HG03354 (cell line): ENCODE data around the gene BLOC1S5.

Experiments
- ATAC-seq: cut with Tn5 transposase; IDR thresholded peaks from one replicate; pipeline ENCODE4 v1.9.1; 2021; ENCODE audit warnings: mild to moderate bottlenecking; ENCODE audit not compliant: unreplicated experiment, poor library complexity, severe bottlenecking

Gene BLOC1S5

GRCh38 chr6:8082954-8083858 is 19.0 kb upstream of the BLOC1S5 start:
- ATAC-seq, result no peak

- no peak for ATAC-seq
Observed at GRCh38 chr6:8082572-8082953, 18.4 kb upstream of the BLOC1S5 start.

DNA sequence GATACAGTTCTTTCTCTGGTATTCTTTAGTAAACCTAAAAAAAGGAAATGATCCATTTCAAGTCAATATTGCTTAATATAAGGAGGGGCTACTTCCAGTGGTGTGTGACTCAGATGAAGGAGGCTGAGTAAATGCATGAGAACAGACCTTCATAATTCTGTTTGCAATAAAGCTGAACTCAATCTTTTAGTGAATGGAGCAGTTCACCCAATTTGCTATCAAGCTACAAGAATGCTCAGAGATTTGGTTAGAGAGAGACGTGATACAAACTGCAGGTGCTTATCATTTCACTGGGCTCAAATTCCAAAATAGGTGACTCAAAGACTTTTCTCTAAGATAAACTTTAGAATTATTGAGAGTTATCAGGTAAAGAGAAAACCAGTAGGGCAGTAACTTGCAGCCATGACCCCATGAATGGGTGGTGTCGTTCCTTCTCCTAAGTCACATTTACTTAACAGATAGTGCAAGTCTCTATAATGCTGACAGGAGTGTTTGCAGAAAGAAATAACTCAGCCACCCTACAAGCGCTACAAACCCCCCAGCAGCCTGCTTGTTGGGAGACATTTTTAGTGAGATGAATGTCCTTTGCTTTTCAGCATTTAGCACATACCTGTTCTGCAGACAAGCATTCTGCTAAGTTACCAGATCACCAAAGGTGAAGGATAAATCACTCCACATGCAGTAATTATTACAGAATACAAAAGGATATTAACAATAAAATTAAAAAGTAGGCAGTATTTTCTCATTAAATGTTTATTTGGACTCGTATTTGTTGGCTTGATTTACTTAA is 16.4 kb upstream of the BLOC1S5 start:
- no peak for ATAC-seq

- ATAC-seq, result no peak
Observed at GRCh38 chr6:8079126-8079525, 14.9 kb upstream of the BLOC1S5 start.

GRCh38 chr6:8077991-8078390 is 13.8 kb upstream of the BLOC1S5 start:
- no peak for ATAC-seq

DNA sequence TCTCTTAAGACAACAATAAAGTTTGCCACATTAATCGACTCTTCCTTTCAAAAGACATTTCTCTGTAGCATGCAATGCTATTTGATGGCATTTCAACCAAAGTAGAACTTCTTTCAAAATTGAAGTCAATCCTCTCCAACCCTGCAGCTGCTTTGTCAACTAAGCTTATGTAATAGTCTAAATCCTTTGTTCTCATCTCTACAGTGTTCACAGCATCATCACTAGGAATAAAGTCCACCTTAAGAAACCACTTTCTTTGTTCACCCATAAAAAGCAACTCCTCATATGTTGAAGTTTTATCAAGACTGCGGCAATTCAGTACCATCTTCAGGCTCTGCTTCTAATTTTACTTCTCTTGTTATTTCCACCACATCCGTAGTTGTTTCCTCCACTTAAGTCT is 11.5 kb upstream of the BLOC1S5 start:
- no peak for ATAC-seq

DNA sequence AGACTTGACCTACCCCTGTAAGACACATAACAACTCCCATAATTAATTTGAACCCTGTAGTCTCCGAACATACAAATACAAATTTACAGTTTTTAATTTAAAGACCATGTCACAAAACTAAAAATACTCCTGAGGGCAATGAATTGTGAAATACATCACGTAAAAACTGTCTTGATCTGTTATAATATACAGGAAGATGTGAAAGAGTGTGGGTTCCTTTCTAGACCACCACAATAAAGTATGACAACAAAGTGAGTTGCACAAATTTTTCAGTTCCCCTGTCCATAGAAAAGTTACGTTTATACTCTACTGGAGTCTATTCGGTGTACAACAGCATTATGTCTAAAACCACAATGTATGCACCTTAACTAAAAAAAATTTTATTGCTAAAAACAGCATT is 11.0 kb upstream of the BLOC1S5 start:
- no peak for ATAC-seq

DNA sequence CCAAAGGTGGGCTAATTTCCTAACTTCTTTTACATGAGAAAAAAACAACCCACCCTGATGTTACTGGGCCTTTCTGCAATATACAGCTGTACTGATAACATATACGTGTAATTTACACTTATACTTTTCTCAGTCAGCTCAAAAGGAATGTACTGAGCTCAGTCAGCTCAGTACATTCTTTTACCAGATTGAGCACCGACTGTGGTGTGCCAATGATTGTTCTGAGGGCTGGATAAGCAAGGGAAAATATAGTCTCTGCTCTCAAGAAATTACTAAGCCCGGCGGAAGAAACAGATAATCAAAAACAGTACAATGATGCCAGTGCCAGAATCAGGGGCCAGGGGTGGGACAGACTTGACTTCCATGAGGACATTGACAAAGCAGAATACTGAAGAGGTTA is 10.0 kb upstream of the BLOC1S5 start:
- no peak for ATAC-seq

- no peak for ATAC-seq
Observed at GRCh38 chr6:8073758-8074157, 9.6 kb upstream of the BLOC1S5 start.

DNA sequence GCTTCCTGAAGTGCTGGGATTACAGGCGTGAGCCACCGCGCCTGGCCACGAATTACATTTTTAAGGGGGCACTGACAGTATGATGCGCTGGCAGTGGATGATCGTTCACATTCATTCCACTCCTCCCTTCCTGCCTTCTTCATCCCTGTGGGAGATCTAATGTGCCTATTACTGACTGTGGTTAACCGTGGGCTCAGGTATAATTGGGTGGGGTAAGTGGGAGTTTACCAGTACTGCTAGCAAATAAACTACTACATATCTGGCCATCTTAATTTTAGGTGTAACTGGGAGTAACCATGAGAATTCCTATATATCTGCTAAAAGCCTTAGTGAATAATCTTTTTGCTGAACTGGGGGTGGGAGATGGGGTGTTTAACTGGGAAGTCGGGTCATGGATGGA is 6.5 kb upstream of the BLOC1S5 start:
- ATAC-seq, result no peak

- no peak for ATAC-seq
Observed at GRCh38 chr6:8069631-8070284, 5.6 kb upstream of the BLOC1S5 start.

- no peak for ATAC-seq
Observed at GRCh38 chr6:8069151-8069550, 5.0 kb upstream of the BLOC1S5 start.

DNA sequence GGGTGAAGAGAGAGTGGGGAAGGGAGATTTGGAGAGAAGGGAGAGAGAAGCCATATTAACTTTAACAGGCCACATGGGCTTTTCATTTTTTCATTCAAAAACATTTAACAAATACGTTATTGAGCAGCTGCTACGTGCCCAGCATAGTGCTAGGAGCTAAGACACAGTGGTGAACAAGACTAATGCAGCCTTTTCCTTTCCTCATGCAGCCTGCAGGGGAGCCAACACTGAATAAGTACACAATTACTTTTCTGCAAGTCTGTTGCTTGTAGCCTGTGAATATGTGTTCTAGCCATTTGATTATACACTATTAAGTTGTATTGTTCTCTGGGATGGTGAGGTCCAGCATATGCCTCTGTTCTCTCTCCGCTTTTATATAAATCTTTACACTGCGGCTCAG is 1.9 kb upstream of the BLOC1S5 start:
- no peak for ATAC-seq

- peak; percentile 23 for ATAC-seq
Observed at GRCh38 chr6:8065519-8065911, 1.3 kb upstream of the BLOC1S5 start.

GRCh38 chr6:8064638-8065518 is 689 bp upstream of the BLOC1S5 start:
- ATAC-seq, result no peak

DNA sequence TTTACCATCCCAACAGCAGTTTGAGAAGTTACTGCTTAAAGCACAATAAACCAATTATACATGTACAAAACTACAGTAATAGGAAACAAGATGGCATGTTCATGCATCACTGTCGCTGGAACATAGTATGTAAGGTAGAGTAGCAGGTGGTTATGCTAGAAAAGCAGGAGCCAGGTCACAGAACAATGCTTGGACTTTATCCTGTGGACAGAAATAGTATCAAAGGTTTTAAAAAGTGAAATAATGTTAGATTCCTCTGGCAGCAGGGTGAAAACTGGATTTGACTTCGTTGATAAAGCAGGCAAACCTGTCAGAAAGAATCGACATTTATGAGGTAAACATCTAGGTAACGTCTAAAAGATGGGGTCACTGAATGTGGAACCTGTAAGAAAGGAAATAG is 2.5 kb downstream of the BLOC1S5 start:
- no peak for ATAC-seq

GRCh38 chr6:8060346-8060745 is 3.8 kb downstream of the BLOC1S5 start:
- ATAC-seq, result no peak

- ATAC-seq, result no peak
Observed at GRCh38 chr6:8059129-8059528, 5.1 kb downstream of the BLOC1S5 start.

- ATAC-seq, result no peak
Observed at GRCh38 chr6:8057793-8058192, 6.4 kb downstream of the BLOC1S5 start.

DNA sequence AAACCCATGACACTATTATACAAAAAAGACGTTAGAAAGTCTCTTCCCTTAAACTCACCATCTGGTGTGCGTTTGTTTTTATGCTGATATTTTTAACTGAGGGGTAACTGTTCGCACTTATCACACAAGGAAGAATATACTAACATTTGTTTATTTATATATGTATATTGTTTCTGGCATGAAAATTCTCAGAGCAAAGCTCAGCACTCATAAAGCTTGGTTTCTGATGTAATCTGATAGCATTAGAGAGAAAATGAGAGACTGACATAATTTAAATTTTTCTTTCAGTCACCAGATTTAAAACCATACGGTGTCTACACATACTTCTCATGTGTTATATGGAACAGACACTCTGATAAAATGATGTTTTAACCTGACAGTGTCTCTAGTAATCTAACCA is 6.9 kb downstream of the BLOC1S5 start:
- no peak for ATAC-seq
